ENCODE measurements around the gene RPP14.

The RPP14 gene

GRCh38 chr3:58292866-58293265 lies 13.2 kb upstream of the RPP14 start:
- no peak for DNase-seq

GRCh38 chr3:58293516-58293915 lies 12.5 kb upstream of the RPP14 start:
- DNase-seq = no peak

- DNase-seq = no peak
These were observed 9.8 kb upstream of the RPP14 start for GRCh38 chr3:58296269-58296668.

- DNase-seq = no peak
These were observed 9.2 kb upstream of the RPP14 start for GRCh38 chr3:58296843-58297242.

- DNase-seq = no peak
These were observed 7.9 kb upstream of the RPP14 start for GRCh38 chr3:58298190-58298589.

- DNase-seq = no peak
These were observed 7.0 kb upstream of the RPP14 start for GRCh38 chr3:58299075-58299474.

- peak; percentile 41 for DNase-seq
These were observed 6.1 kb upstream of the RPP14 start for GRCh38 chr3:58299839-58300516.

GRCh38 chr3:58307639-58308215 lies 1.7 kb downstream of the RPP14 start:
- DNase-seq = peak; percentile 79

GRCh38 chr3:58308728-58309127 lies 2.7 kb downstream of the RPP14 start:
- peak; percentile 34 for DNase-seq

GRCh38 chr3:58317811-58318210 lies 11.8 kb downstream of the RPP14 start:
- no peak for DNase-seq

GRCh38 chr3:58321791-58322190 lies 15.7 kb downstream of the RPP14 start:
- DNase-seq = no peak

- no peak for DNase-seq
These were observed 16.7 kb downstream of the RPP14 start for GRCh38 chr3:58322793-58323192.

- DNase-seq = peak; percentile 71
These were observed 17.7 kb downstream of the RPP14 start for GRCh38 chr3:58323529-58324390.

GRCh38 chr3:58324391-58325390 lies 18.6 kb downstream of the RPP14 start:
- no peak for DNase-seq

GRCh38 chr3:58325525-58325992 lies 19.5 kb downstream of the RPP14 start:
- no peak for DNase-seq

- DNase-seq = no peak
These were observed 20.3 kb downstream of the RPP14 start for GRCh38 chr3:58326267-58326900.

GRCh38 chr3:58329150-58329921 lies 23.3 kb downstream of the RPP14 start:
- DNase-seq = peak; percentile 46

- DNase-seq = no peak
These were observed 23.9 kb downstream of the RPP14 start for GRCh38 chr3:58329922-58330413.

GRCh38 chr3:58331593-58332152 lies 25.6 kb downstream of the RPP14 start:
- DNase-seq = no peak

- DNase-seq = peak; percentile 70
These were observed 26.6 kb downstream of the RPP14 start, which contains the start of gene PXK for GRCh38 chr3:58332575-58333188. Gene PXK, plus strand, starts transcription at chr3:58332892. Its CDS starts 97 bp downstream, at chr3:58332989.

Data from hematopoietic multipotent progenitor cell treated with erythropoietin and hydrocortisone succinate and interleukin-3 and kit ligand, for 8 days (in vitro differentiated cells).